Measurements from ENCODE around the gene PLEKHA7.
"Not testable (repeated sequence)": the region's sequence is repeated elsewhere in the genome, so short reads cannot be mapped to it uniquely, and the experiment has no call there.

The PLEKHA7 gene

DNA sequence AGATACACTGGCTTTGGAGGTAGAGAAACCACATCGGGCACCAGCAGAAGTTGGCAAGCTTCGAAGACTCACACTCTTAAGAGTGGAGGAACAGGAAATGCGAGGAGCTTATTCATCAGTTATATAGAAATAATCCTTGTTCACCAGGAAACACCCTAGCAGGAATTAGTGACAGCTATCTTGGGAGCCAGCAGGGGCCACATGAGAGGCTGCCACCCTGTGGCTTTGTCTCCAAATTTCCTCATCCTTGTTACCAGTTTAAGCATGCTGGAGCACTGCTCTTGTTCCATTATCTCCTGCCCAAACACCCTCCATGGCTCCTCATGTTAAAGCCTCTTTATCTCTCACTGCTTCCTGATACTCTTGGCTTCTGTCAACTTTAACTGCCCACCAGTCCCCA is 131.0 kb downstream of the PLEKHA7 start:
- DNase-seq (ENCODE audit: low read depth, low spot score), result no peak

GRCh38 chr11:16881766-16882165 is 132.4 kb downstream of the PLEKHA7 start:
- no peak for DNase-seq (ENCODE audit: low read depth, low spot score)

GRCh38 chr11:16881074-16881709 is 133.0 kb downstream of the PLEKHA7 start:
- DNase-seq (ENCODE audit: low read depth, low spot score), result peak; percentile 90

- no peak for DNase-seq (ENCODE audit: low read depth, low spot score)
These were observed 133.9 kb downstream of the PLEKHA7 start for GRCh38 chr11:16880184-16880801.

DNA sequence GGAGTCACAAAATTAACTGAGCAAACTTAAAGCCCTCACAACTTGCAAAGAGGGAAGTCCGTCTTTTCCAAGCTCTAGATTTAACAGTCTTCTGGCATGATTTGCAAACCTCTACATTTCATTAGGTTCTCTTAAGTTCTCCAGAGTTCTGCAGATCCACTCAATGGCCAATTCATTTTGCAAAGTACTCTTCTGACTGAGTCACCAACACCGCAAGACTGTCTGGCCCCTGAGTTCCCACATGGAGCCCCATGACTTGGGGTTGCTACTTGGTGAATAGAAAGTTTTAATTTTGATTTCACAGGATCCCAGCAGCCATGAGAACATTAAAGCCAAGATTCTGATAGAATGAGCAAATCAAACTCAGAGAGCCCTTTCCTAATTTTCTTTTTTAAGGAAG is 134.5 kb downstream of the PLEKHA7 start:
- no peak for DNase-seq (ENCODE audit: low read depth, low spot score)

GRCh38 chr11:16876837-16877236 is 137.4 kb downstream of the PLEKHA7 start:
- DNase-seq (ENCODE audit: low read depth, low spot score), result no peak

DNA sequence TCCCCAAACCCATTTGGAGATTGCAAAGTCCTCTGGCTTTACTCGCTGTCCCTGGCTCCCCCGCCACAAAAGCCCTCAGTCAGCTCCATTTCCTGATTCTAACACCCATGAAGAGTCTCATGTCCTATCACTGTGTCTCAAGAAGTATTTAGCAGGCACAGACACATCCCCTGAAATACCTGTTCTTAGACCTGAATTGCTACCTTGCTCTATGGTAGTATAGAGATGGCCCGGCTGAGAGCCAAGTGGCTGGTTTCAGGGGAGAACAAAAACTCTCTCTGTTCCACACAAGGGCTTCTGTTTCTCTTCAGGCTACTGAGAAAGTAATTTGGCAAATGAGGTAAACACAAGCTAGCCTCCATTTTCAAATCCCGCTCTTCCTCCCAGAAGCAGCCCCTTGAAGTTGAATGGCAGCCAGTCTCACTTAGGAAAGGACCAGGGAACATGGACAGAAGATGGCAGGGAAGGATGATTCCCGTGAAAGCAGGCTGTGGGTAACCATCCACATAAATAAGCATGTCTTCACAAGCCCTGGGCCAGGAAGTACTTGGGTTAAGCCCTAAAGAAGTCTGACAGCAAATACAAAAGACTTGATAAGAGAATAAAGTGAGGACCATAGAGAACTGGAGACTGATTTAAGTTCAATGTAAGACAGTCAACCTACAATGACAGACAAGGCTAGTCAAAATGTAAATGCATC is 138.0 kb downstream of the PLEKHA7 start:
- no peak for DNase-seq (ENCODE audit: low read depth, low spot score)

GRCh38 chr11:16874275-16874975 is 139.8 kb downstream of the PLEKHA7 start:
- no peak for DNase-seq (ENCODE audit: low read depth, low spot score)

DNA sequence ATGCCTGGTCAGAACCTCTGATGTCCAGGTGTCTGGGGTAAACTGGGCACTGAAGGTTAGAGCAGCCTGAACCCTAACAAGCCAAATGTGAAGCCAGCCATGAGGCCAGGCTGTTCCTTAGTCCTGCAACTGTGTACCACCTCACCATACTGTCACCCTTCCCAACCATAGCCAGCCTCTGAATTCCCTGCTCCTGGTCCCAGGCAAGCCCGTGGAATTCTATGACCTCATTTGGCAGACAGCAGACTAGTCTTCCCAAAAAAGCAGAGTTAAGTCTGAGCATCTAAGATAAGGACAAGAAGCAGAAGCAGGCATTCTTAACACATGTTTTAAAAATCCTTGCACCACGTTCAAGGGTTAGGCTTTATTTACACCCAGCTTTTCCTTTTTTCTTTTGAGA is 140.9 kb downstream of the PLEKHA7 start:
- DNase-seq (ENCODE audit: low read depth, low spot score), result no peak

- DNase-seq (ENCODE audit: low read depth, low spot score), result no peak
These were observed 142.8 kb downstream of the PLEKHA7 start for GRCh38 chr11:16871368-16871767.

- DNase-seq (ENCODE audit: low read depth, low spot score), result no peak
These were observed 147.1 kb downstream of the PLEKHA7 start for GRCh38 chr11:16867097-16867496.

GRCh38 chr11:16864428-16864827 is 149.8 kb downstream of the PLEKHA7 start:
- not testable (repeated sequence) for DNase-seq (ENCODE audit: low read depth, low spot score)

- DNase-seq (ENCODE audit: low read depth, low spot score), result peak; percentile 47
These were observed 150.8 kb downstream of the PLEKHA7 start for GRCh38 chr11:16863389-16863788.

DNA sequence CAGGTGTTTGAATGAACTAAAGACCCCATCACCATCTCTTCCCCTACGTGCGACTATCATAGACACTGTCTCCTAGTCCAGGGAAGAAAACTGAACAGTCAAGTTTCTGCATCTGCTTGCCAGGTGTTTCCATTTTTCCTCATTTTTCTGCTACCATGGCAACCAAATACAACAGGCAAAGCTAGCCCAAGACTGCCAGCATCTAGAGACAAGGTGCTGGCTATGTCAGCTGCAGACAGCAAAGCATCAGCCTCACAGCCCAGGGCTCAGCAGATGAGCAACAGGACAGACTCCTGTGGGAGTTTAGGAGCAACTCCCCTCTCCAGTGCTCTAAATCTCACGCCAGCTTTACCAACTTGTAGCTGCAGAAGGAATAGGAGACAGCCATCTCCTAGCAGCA is 151.5 kb downstream of the PLEKHA7 start:
- no peak for DNase-seq (ENCODE audit: low read depth, low spot score)

DNA sequence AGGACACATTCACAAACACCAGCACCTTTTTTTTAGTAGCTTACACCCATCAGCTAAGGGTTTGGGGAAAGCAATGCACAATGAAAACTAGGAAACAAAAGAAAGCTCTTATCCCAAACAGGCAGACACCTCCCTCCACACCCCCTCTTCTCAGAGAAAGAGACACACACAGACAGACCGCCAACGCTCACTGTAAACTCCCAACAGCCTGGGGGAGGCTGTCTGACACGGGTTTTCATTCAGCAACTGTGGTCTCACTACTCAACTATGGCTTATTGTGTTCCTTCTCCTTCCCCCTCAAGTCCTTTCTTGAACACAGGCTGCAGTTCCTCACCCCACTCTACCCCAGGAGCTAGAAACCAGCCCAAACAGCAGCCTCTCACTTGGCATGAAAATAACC is 152.4 kb downstream of the PLEKHA7 start:
- DNase-seq (ENCODE audit: low read depth, low spot score), result no peak

DNA sequence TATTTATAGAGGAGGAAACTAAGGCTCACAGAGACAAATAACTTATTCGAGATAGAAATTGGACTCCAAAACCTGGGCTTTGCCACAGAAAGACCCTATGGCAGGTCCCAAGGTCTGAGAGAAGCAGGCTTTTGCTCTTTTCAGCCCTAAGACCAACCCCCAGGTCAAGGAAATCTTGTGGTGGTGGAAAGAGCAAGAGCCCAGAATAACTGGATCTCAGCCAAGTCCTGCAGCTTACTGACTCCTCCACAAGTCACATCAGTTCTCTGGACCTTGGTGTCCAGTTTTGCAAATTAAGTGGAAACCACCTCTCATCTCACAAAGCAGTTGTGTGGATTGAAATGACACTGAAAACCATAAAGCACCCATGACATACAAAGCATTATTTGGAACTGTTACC is 153.6 kb downstream of the PLEKHA7 start:
- no peak for DNase-seq (ENCODE audit: low read depth, low spot score)

DNA sequence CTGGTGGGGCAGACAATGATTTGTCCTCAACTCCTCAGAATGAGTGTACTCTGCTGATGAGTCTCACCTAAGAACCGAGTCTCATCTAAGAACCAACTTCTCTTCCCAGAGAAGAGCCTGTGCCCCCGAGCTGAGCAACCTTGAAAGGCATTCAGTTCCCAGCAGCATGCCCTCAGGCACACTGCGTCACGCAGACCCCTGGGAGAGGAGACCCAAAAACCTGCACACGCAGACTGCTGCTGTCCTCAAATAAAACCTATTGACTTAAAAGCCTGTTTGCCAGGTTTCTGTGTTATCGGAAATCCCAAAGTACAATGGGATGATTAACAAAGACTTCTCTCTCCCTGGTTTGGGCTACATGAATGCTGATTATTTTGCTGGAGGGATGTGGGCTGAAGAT is 154.6 kb downstream of the PLEKHA7 start:
- DNase-seq (ENCODE audit: low read depth, low spot score), result no peak

DNA sequence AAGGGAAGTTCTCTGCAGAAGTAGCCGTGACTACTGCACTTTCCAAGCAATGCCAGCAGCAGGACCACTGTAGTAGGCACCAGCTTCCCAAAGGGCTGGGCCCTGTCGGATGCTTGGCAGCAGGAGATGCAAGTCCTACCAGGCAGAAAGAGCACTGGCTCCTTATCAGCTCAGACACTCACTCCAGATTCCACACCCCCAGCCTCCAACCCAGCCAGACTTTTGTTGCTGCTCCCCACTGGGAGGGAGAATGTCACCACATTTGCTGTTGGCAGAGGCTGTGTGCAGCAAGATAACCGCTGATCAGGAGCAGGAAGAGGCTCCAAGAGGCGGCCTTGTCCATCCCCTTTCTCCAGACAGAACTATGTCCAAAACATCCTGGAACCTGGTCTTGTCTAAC is 157.0 kb downstream of the PLEKHA7 start:
- no peak for DNase-seq (ENCODE audit: low read depth, low spot score)

DNA sequence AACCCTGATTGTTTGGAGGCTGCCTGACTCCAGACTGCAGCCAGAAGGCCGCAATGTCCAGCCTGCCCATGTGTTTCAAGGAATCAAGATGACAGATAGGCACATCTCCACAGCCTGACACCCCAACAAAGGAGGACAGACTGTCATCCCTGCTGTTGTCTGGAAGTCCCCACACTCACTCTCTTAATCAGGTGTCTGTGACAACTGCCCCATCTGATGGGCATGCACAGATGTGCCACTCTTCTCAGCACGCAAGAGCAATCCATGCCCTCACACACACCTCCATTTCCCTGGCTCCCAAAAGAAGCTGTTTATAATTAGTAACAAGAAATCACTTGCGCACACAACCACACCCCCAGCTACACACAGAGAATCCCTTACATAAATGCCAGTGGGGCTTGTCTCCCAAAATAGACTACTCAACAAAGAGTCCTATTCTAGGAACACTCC is 158.2 kb downstream of the PLEKHA7 start:
- no peak for DNase-seq (ENCODE audit: low read depth, low spot score)

DNA sequence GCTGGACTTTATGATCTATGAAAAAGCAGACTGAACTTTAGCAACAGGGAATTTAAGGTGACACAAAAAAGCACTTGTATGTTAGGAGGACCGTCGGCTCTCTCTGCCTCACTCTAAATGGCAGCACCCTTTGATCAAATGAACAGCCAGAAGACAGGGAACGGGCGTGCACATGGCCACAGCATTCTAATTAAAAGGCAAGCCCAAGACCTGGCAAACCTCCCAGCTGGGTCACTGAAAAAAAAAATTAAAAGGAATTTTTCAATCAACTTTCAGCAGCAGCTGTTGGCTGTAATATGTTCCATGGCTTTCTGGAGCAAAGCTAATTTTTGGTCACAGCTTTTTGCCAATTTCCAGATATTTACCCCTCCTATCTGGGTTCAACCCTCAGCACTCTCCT is 159.2 kb downstream of the PLEKHA7 start:
- peak; percentile 23 for DNase-seq (ENCODE audit: low read depth, low spot score)

GRCh38 chr11:16853859-16854258 is 160.4 kb downstream of the PLEKHA7 start:
- DNase-seq (ENCODE audit: low read depth, low spot score), result no peak

- DNase-seq (ENCODE audit: low read depth, low spot score), result no peak
These were observed 160.9 kb downstream of the PLEKHA7 start for GRCh38 chr11:16853266-16853665.

Measured in astrocyte of the hippocampus (primary cell).